GM23248 (cell line): ENCODE data around the gene NSD2. TPM values are rescaled to one million over a fixed set of nuclear protein-coding genes. Genes with fewer than 3 reads are reported as not detected.

Experiments
- DNase-seq: peaks from one replicate; pipeline ENCODE4 v3.0.0-alpha.2; 2015
- H2AFZ ChIP-seq: fragments of 200-600 bp; sonication (generic); 2 replicates; pipeline ENCODE4 v1.6.1; 2016; ENCODE audit warnings: antibody characterized with exemption
- H3F3A ChIP-seq: fragments of 200-600 bp; sonication (generic); 2 replicates; pipeline ENCODE4 v1.6.1; 2016; ENCODE audit warnings: mild to moderate bottlenecking, antibody characterized with exemption, mixed run types; ENCODE audit not compliant: insufficient read depth
- H3K27ac ChIP-seq: fragments of 200-600 bp; sonication (generic); 2 replicates; pipeline ENCODE4 v1.5.1; 2016; ENCODE audit warnings: mild to moderate bottlenecking
- H3K27me3 ChIP-seq: fragments of 200-600 bp; sonication (generic); replicated peaks from 2 replicates; pipeline ENCODE4 v1.6.1; 2016; ENCODE audit warnings: mild to moderate bottlenecking; ENCODE audit not compliant: insufficient read depth
- H3K36me3 ChIP-seq: fragments of 200-600 bp; sonication (generic); 2 replicates; pipeline ENCODE4 v1.6.1; 2016; ENCODE audit warnings: low read depth, mild to moderate bottlenecking
- H3K4me1 ChIP-seq: fragments of 200-600 bp; sonication (generic); 2 replicates; pipeline ENCODE4 v1.6.1; 2016; ENCODE audit warnings: mild to moderate bottlenecking; ENCODE audit not compliant: insufficient read depth
- H3K4me2 ChIP-seq: fragments of 200-600 bp; sonication (generic); one replicate; pipeline ENCODE4 v1.6.1; 2016; ENCODE audit warnings: mild to moderate bottlenecking; ENCODE audit not compliant: unreplicated experiment
- H3K4me3 ChIP-seq: fragments of 200-600 bp; sonication (generic); 2 replicates; pipeline ENCODE4 v1.5.1; 2016; ENCODE audit warnings: mild to moderate bottlenecking
- H3K79me2 ChIP-seq: fragments of 200-600 bp; sonication (generic); 2 replicates; pipeline ENCODE4 v1.6.1; 2016; ENCODE audit warnings: mild to moderate bottlenecking; ENCODE audit not compliant: insufficient read depth
- H3K9ac ChIP-seq: fragments of 200-600 bp; sonication (generic); 2 replicates; pipeline ENCODE4 v1.6.1; 2016; ENCODE audit warnings: mild to moderate bottlenecking
- H3K9me2 ChIP-seq: fragments of 200-600 bp; sonication (generic); 2 replicates; pipeline ENCODE4 v1.6.1; 2016; ENCODE audit warnings: mixed run types, mild to moderate bottlenecking, moderate library complexity; ENCODE audit not compliant: insufficient read depth
- H3K9me3 ChIP-seq: fragments of 200-600 bp; sonication (generic); one replicate; pipeline ENCODE4 v1.6.1; 2017; ENCODE audit warnings: low read depth
- H4K20me1 ChIP-seq: fragments of 200-600 bp; sonication (generic); 2 replicates; pipeline ENCODE4 v1.6.0; 2016; ENCODE audit not compliant: insufficient read depth
- EZH2 ChIP-seq: fragments of 200-600 bp; sonication (generic); IDR thresholded peaks from 2 replicates; pipeline ENCODE4 v1.6.1; 2018; ENCODE audit warnings: antibody characterized with exemption, mild to moderate bottlenecking; ENCODE audit not compliant: insufficient read depth, poor library complexity, severe bottlenecking
- EZH2phosphoT487 ChIP-seq: fragments of 200-600 bp; sonication (generic); IDR thresholded peaks from 2 replicates; pipeline ENCODE4 v1.6.1; 2018; ENCODE audit warnings: antibody characterized with exemption, moderate library complexity, mild to moderate bottlenecking, low read depth; ENCODE audit not compliant: insufficient read depth
- WGBS, 2 experiments: methylation state at CpG; one replicate each; pipeline ENCODE4 v1.1.6; 2015 to 2017; ENCODE audit warnings: low lambda C conversion rate in 2 of 2, low coverage in 1 of 2; ENCODE audit errors: missing lambda C conversion rate in 2 of 2; 5-methylcytosine and 5-hydroxymethylcytosine counted together
- in situ Hi-C: fragments of 300-500 bp; cut with MboI; formaldehyde crosslinking; loops from 2 replicates; pipeline ENCODE4 v1.15.0; 2020
- polyA plus RNA-seq: library from polyadenylated mRNA; unstranded; fragments of >200 nt; fragmentation: Nextera tagmentation; extraction: Ambion mirVana; gene quantifications from 2 replicates; pipeline ENCODE4 v1.2.1, GENCODE V29; 2016
- total RNA-seq: library from RNA; depleted of rRNA; stranded (reverse); fragments of >200 nt; shearing (Covaris generic); gene quantifications from 2 replicates; pipeline ENCODE4 v1.2.3, GENCODE V29; 2014

NSD2 gene
- total and polyA plus RNA-seq, 2 experiments from 2014 or later = 20.1 to 32.4 TPM

DNA sequence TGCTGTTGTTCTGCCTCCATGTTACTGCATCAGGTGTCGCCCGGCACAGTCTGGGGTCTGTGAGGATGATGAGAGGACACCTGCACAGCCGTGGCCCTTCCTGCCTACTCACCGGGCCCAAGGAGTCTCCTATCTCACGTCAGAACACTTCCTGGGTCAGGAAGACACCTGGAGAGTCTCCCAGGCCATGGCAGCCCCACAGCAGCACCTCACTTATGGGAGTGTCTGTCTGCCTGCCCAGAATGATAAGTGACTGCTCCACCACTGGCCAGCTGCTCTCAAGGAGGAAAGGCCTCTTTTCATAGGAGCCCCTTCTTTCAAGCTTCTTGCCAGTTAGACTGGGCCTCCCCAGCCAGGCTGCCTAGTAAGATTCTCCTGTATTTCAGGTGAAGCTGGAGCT is 81.5 kb downstream of the NSD2 start:
- Histone ChIP-seq H3K9me3 (no peaks in the 10 kb centered on the region), H3K4me2 (no peak overlapping the region), H3K4me3 (no peak overlapping the region), H3K9me2 (no peaks in the 10 kb centered on the region), H2AFZ (no peak overlapping the region), H4K20me1 (no peaks in the 10 kb centered on the region), H3K36me3 (peaks cover 9% of the 10 kb centered on the region; the same call in 1 of the 2 replicates), H3K79me2 (0 out of 2 replicates have a peak, but pooled peaks cover 4% of the 10 kb centered on the region), H3K4me1 (no peaks in the 10 kb centered on the region), H3K27me3 (no peaks in the 10 kb centered on the region), H3F3A (no peaks in the 10 kb centered on the region), H3K9ac (no peak overlapping the region), H3K27ac (no peak overlapping the region)
- TF ChIP-seq EZH2 (no peak), EZH2phosphoT487 (no peak)
- WGBS, 2 experiments = 97 to 98% methylated on average over 5 of the region's 5 CpGs
- in situ Hi-C loops = no loop called here
- DNase-seq = no peak

- H3K9me3 ChIP-seq = no peaks in the 10 kb centered on the region
- no peak overlapping the region for H3K4me3 ChIP-seq
- no peaks in the 10 kb centered on the region for H3K27me3 ChIP-seq
- H3K4me2 ChIP-seq = no peak overlapping the region
- no peaks in the 10 kb centered on the region for H3F3A ChIP-seq
- TF ChIP-seq EZH2 (no peak), EZH2phosphoT487 (no peak)
- peaks cover 9% of the 10 kb centered on the region; the same call in 1 of the 2 replicates for H3K36me3 ChIP-seq
- H3K4me1 ChIP-seq = no peaks in the 10 kb centered on the region
- H2AFZ ChIP-seq = no peak overlapping the region
- no peak for DNase-seq
- H3K9ac ChIP-seq = no peak overlapping the region
- no peaks in the 10 kb centered on the region for H4K20me1 ChIP-seq
- 92 to 93% methylated on average over 9 of the region's 9 CpGs for WGBS, 2 experiments
- no peaks in the 10 kb centered on the region for H3K9me2 ChIP-seq
- 0 out of 2 replicates have a peak, but pooled peaks cover 4% of the 10 kb centered on the region for H3K79me2 ChIP-seq
- in situ Hi-C loops = no loop called here
- H3K27ac ChIP-seq = no peak overlapping the region
Observed at GRCh38 chr4:1953335-1953734, 82.1 kb downstream of the NSD2 start.

DNA sequence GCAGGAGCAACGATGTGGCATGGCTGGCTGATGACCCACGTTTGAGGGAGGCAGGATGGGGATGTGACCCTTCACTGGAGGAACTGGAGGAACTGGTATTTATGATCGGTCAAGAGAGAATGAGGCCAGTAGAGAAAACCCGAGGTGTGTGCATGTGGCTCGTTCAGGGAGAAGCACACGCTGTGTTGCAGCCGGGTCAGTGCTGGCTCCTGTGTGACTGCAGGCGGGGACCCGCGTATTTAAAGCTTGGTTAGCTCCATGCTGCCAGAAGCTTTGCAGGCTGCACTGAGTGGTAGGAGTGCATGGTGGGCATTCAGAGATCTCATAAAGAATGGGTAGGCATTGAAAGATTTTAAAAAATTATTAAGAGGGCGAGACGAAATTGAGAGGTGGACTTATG is 85.4 kb downstream of the NSD2 start:
- Histone ChIP-seq H3K4me2 (no peak overlapping the region), H3K36me3 (peaks cover 15% of the 10 kb centered on the region; the same call in 1 of the 2 replicates), H3K4me1 (peaks cover 4% of the 10 kb centered on the region; the same call in 1 of the 2 replicates), H3K9ac (no peak overlapping the region), H3K27me3 (no peaks in the 10 kb centered on the region), H3K9me3 (no peaks in the 10 kb centered on the region), H3K27ac (no peak overlapping the region), H3K9me2 (no peaks in the 10 kb centered on the region), H3F3A (no peaks in the 10 kb centered on the region), H3K4me3 (no peak overlapping the region), H2AFZ (no peak overlapping the region), H3K79me2 (peaks cover 10% of the 10 kb centered on the region; the same call in 1 of the 2 replicates), H4K20me1 (no peaks in the 10 kb centered on the region)
- no peak for DNase-seq
- 95 to 96% methylated on average over 12 of the region's 12 CpGs for WGBS, 2 experiments
- in situ Hi-C loops = no loop called here
- TF ChIP-seq EZH2 (no peak), EZH2phosphoT487 (no peak)

GRCh38 chr4:1958276-1959103 is 87.3 kb downstream of the NSD2 start:
- WGBS, 2 experiments = 89 to 91% methylated on average over 15 of the region's 15 CpGs
- no peak overlapping the region for H2AFZ ChIP-seq
- H3K4me3 ChIP-seq = no peak overlapping the region
- no peaks in the 10 kb centered on the region for H3F3A ChIP-seq
- H3K9me2 ChIP-seq = no peaks in the 10 kb centered on the region
- H4K20me1 ChIP-seq = no peaks in the 10 kb centered on the region
- H3K9me3 ChIP-seq = no peaks in the 10 kb centered on the region
- no peak for TF ChIP-seq EZH2
- TF ChIP-seq EZH2phosphoT487 = no peak
- H3K27me3 ChIP-seq = no peaks in the 10 kb centered on the region
- peaks cover 14% of the 10 kb centered on the region; the same call in 1 of the 2 replicates for H3K79me2 ChIP-seq
- H3K9ac ChIP-seq = no peak overlapping the region
- no peak for DNase-seq
- H3K4me1 ChIP-seq = peaks cover 4% of the 10 kb centered on the region; the same call in 1 of the 2 replicates
- in situ Hi-C loops = no loop called here
- no peak overlapping the region for H3K4me2 ChIP-seq
- H3K27ac ChIP-seq = no peak overlapping the region
- H3K36me3 ChIP-seq = peaks cover 20% of the 10 kb centered on the region; the same call in 1 of the 2 replicates
